ENCODE data around the gene LMNTD1.

The LMNTD1 gene

DNA sequence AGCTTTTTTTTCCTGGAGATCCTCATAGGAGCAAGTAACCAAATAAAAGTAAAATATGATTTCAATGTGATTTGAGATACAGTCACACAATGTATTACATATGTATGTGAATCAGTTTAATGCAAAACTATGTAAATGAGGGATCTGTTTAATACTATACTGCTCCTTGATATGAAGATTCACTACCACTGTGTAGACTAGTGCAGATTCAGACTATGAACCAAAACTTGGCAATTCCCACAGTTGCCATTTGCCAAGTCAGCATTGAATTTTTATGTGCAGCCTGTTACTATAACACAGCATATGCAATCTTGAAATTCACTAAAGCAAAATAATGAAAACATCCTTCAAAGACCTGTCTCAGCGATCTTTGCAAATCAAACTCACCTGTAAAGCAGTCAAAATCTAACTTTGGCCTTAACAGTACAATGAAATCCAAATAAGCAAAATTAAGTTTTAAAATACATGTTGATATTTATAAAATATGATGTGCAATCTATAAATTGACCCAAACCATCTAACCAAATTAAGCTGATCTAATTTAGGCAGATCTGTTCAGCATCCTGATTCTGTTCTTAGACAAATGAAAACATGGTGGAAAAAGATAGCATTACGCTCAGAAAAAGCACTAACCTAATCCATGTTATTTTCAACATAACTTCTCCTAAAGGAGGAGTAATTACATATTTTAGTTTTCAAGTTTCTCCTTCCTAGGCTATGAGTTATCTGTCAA lies 25.5 kb upstream of the LMNTD1 start:
- in situ Hi-C loops (cut with HindIII; ENCODE audit: low sequenced_read_pairs), result no loop called here
- no peak overlapping the region for H3K4me3 ChIP-seq (ENCODE audit: low read depth, low read length)
- TF ChIP-seq, protein P1, sequence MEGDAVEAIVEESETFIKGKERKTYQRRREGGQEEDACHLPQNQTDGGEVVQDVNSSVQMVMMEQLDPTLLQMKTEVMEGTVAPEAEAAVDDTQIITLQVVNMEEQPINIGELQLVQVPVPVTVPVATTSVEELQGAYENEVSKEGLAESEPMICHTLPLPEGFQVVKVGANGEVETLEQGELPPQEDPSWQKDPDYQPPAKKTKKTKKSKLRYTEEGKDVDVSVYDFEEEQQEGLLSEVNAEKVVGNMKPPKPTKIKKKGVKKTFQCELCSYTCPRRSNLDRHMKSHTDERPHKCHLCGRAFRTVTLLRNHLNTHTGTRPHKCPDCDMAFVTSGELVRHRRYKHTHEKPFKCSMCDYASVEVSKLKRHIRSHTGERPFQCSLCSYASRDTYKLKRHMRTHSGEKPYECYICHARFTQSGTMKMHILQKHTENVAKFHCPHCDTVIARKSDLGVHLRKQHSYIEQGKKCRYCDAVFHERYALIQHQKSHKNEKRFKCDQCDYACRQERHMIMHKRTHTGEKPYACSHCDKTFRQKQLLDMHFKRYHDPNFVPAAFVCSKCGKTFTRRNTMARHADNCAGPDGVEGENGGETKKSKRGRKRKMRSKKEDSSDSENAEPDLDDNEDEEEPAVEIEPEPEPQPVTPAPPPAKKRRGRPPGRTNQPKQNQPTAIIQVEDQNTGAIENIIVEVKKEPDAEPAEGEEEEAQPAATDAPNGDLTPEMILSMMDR (IDR thresholded peaks at IDR 0.05; ENCODE audit: low read depth, low read length), result no peak
- no peak for DNase-seq (ENCODE audit: low read depth, low spot score)

DNA sequence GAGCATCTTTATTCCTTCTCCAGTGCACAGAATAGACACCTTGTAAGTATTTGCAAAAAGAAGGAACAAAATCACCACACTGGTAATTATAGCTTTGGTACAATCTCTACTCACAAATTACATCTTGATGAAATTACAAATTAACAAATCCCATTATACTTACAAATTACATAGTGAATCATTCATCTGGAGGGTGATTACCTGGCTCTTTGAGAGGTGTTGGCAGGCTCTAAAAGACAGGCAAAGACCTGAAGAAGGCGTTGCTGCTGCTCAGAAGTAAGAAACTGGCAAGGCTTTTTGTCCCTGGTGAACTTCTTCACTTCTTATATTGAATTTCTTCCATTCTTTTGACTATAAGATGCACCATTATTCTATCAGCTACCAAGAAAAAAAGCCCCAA lies 21.7 kb upstream of the LMNTD1 start:
- no peak for DNase-seq (ENCODE audit: low read depth, low spot score)
- TF ChIP-seq, protein P1 (IDR thresholded peaks at IDR 0.05; ENCODE audit: low read depth, low read length), result no peak
- no peak overlapping the region for H3K4me3 ChIP-seq (ENCODE audit: low read depth, low read length)
- in situ Hi-C loops (cut with HindIII; ENCODE audit: low sequenced_read_pairs), result no loop called here

- TF ChIP-seq, protein P1 (IDR thresholded peaks at IDR 0.05; ENCODE audit: low read depth, low read length), result no peak
Measured at GRCh38 chr12:25573346-25573745, 20.3 kb upstream of the LMNTD1 start.

DNA sequence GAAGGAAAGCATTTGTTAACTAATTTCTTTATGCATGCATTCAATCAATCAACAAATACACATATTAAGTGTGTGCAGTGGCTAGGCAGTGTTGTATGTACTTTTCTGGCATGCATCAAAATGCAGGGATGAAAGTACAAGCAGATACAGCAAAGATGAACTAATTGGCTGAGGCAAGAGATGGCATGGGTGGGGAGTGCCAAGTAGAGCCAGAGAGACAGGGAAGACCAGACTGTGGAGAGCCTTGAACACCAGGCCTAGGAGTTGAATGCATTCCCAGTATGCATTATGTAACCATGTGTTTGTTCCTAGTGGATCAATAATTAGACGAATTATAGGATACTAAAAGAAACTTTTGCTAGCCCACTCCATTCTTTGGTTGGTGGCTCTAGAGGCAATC lies 17.3 kb upstream of the LMNTD1 start:
- TF ChIP-seq, protein P1 (IDR thresholded peaks at IDR 0.05; ENCODE audit: low read depth, low read length), result no peak
- no peak for DNase-seq (ENCODE audit: low read depth, low spot score)
- no peak overlapping the region for H3K4me3 ChIP-seq (ENCODE audit: low read depth, low read length)
- in situ Hi-C loops (cut with HindIII; ENCODE audit: low sequenced_read_pairs), result no loop called here

More at GRCh38 chr12:25573346-25573745, 20.3 kb upstream of the LMNTD1 start:
- no peak overlapping the region for H3K4me3 ChIP-seq (ENCODE audit: low read depth, low read length)
- DNase-seq (ENCODE audit: low read depth, low spot score), result no peak
- in situ Hi-C loops (cut with HindIII; ENCODE audit: low sequenced_read_pairs), result no loop called here

DNA sequence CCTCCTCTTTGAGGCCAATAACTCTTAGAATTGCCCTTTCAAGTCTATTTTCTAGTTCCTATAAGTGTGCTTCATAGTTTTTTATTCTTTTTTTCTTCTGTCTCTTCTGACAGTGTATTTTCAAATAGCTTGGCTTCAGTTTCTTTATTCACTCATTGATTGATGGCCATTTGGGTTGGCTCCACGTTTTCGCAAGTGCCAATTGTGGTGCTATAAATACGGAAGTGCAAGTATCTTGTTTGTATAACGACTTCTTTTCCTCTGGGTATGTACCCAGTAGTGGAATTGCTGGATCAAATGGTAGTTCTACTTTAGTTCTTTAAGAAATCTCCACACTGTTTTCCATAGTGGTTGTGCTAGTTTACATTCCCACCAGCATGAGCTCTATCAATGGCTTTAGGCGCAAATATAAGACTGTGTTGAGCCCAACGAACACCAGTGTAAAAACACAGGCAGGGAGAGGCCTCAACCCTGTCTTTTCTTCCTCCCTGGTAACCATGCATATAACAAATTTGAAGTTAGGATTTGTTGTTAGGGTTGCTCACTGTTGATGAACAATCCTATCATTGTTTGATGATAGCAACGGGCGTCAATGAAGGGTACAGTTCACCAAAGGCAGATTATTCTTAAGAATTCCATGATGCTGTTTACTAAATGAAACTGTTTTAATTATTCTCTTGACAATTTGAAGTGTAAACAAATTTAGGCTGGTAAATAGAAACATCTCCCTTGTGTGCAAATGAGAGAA lies 13.3 kb upstream of the LMNTD1 start:
- no peak overlapping the region for H3K4me3 ChIP-seq (ENCODE audit: low read depth, low read length)
- TF ChIP-seq, protein P1 (IDR thresholded peaks at IDR 0.05; ENCODE audit: low read depth, low read length), result no peak
- in situ Hi-C loops (cut with HindIII; ENCODE audit: low sequenced_read_pairs), result no loop called here
- no peak for DNase-seq (ENCODE audit: low read depth, low spot score)

- TF ChIP-seq, protein P1 (IDR thresholded peaks at IDR 0.05; ENCODE audit: low read depth, low read length), result no peak
- in situ Hi-C loops (cut with HindIII; ENCODE audit: low sequenced_read_pairs), result no loop called here
- no peak overlapping the region for H3K4me3 ChIP-seq (ENCODE audit: low read depth, low read length)
- no peak for DNase-seq (ENCODE audit: low read depth, low spot score)
Measured at GRCh38 chr12:25558586-25558985, 5.5 kb upstream of the LMNTD1 start.
